Astrocyte (in vitro differentiated cells and primary cell): ENCODE measurements around the gene STK32B. TPM values are rescaled to one million over a fixed set of nuclear protein-coding genes. Genes with fewer than 3 reads are reported as not detected.
"Not testable (repeated sequence)": the region's sequence is repeated elsewhere in the genome, so short reads cannot be mapped to it uniquely, and the experiment has no call there.

Experiments used
- DNase-seq: peaks from one replicate; pipeline ENCODE4 v3.0.0-alpha.2; 2010; ENCODE audit warnings: low read depth
- FAIRE-seq: peaks from 2 replicates; lab custom pipeline; 2011; peaks lifted over from hg19 to GRCh38; lab: Jason Lieb, UNC
- H2AFZ ChIP-seq: 2 replicates; pipeline ENCODE4 v1.6.0; 2012; ENCODE audit warnings: low read depth, low read length, inconsistent platforms
- H3K27ac ChIP-seq: 2 replicates; pipeline ENCODE4 v1.5.1; 2011; ENCODE audit warnings: low read depth, low read length, inconsistent platforms
- H3K27me3 ChIP-seq: 2 replicates; pipeline ENCODE4 v1.6.0; 2011; ENCODE audit warnings: low read length, inconsistent platforms; ENCODE audit not compliant: insufficient read depth
- H3K36me3 ChIP-seq: 2 replicates; pipeline ENCODE4 v1.5.1; 2011; ENCODE audit warnings: low read length, inconsistent platforms; ENCODE audit not compliant: insufficient read depth
- H3K4me1 ChIP-seq: 2 replicates; pipeline ENCODE4 v1.5.1; 2011; ENCODE audit warnings: low read length, inconsistent platforms; ENCODE audit not compliant: insufficient read depth
- H3K4me2 ChIP-seq: 2 replicates; pipeline ENCODE4 v1.6.0; 2012; ENCODE audit warnings: low read length, inconsistent platforms
- H3K4me3 ChIP-seq: 2 replicates; pipeline ENCODE4 v1.5.1; 2011; ENCODE audit warnings: low read depth, mild to moderate bottlenecking, low read length, inconsistent platforms; ENCODE audit not compliant: insufficient read depth
- H3K79me2 ChIP-seq: 2 replicates; pipeline ENCODE4 v1.6.0; 2012; ENCODE audit warnings: mild to moderate bottlenecking, low read length, inconsistent platforms; ENCODE audit not compliant: insufficient read depth
- H3K9ac ChIP-seq: 2 replicates; pipeline ENCODE4 v1.6.0; 2012; ENCODE audit warnings: mild to moderate bottlenecking, low read length, inconsistent platforms
- H3K9me3 ChIP-seq: 2 replicates; pipeline ENCODE4 v1.5.1; 2012; ENCODE audit warnings: low read depth, mild to moderate bottlenecking, low read length, inconsistent platforms; ENCODE audit not compliant: insufficient read depth
- H4K20me1 ChIP-seq: 2 replicates; pipeline ENCODE4 v1.6.0; 2012; ENCODE audit warnings: low read length, inconsistent platforms; ENCODE audit not compliant: insufficient read depth
- H3K27ac Mint-ChIP-seq: one replicate; pipeline ENCODE4 v1.8.0; 2021; ENCODE audit warnings: mild to moderate bottlenecking, mixed read lengths; ENCODE audit not compliant: unreplicated experiment
- H3K27me3 Mint-ChIP-seq: one replicate; pipeline ENCODE4 v1.8.0; 2021; ENCODE audit warnings: low read depth, mixed read lengths; ENCODE audit not compliant: unreplicated experiment
- H3K36me3 Mint-ChIP-seq: one replicate; pipeline ENCODE4 v1.8.0; 2021; ENCODE audit warnings: low read depth, mixed read lengths; ENCODE audit not compliant: unreplicated experiment
- H3K4me1 Mint-ChIP-seq: one replicate; pipeline ENCODE4 v1.8.0; 2021; ENCODE audit warnings: low read depth, mixed read lengths; ENCODE audit not compliant: unreplicated experiment
- H3K4me3 Mint-ChIP-seq: one replicate; pipeline ENCODE4 v1.8.0; 2021; ENCODE audit warnings: mild to moderate bottlenecking, moderate library complexity, mixed read lengths; ENCODE audit not compliant: unreplicated experiment
- H3K9me3 Mint-ChIP-seq: one replicate; pipeline ENCODE4 v1.8.0; 2021; ENCODE audit warnings: mild to moderate bottlenecking, mixed read lengths; ENCODE audit not compliant: unreplicated experiment
- CTCF ChIP-seq: IDR thresholded peaks from 2 replicates; pipeline ENCODE4 v1.5.1; 2011; ENCODE audit warnings: low read depth, mild to moderate bottlenecking, inconsistent platforms, low read length, moderate library complexity; ENCODE audit not compliant: insufficient read depth
- EZH2 ChIP-seq: IDR thresholded peaks from 2 replicates; pipeline ENCODE4 v1.6.1; 2012; ENCODE audit warnings: mild to moderate bottlenecking, low read length, inconsistent platforms; ENCODE audit not compliant: insufficient read depth
- total RNA-seq: library from RNA; stranded (reverse); gene quantifications from 2 replicates; pipeline ENCODE4 v1.2.1, GENCODE V29; 2021

STK32B gene
- total RNA-seq, 1 donor from 2014 or later: 2.9 TPM

GRCh38 chr4:5003918-5004317 lies 47.4 kb upstream of the STK32B start:
- no peaks in the 10 kb centered on the region for H3K36me3 Mint-ChIP-seq

GRCh38 chr4:5004496-5004895 lies 46.8 kb upstream of the STK32B start:
- Mint-ChIP-seq H3K27ac (no peak overlapping the region), H3K9me3 (peaks cover 3% of the 10 kb centered on the region), H3K27me3 (peaks cover 28% of the 10 kb centered on the region), H3K4me1 (no peaks in the 10 kb centered on the region), H3K4me3 (no peak overlapping the region), H3K36me3 (no peaks in the 10 kb centered on the region)
- TF ChIP-seq EZH2: no peak
- TF ChIP-seq CTCF: no peak
- no peak overlapping the region for H3K9ac ChIP-seq
- no peak overlapping the region for H3K4me3 ChIP-seq
- no peak overlapping the region for H3K4me2 ChIP-seq
- no peaks in the 10 kb centered on the region for H3K79me2 ChIP-seq
- H3K36me3 ChIP-seq: no peaks in the 10 kb centered on the region
- no peak for FAIRE-seq
- no peak for DNase-seq
- H3K4me1 ChIP-seq: no peaks in the 10 kb centered on the region
- no peak overlapping the region for H3K27ac ChIP-seq
- H3K9me3 ChIP-seq: no peaks in the 10 kb centered on the region
- H2AFZ ChIP-seq: no peak overlapping the region
- H3K27me3 ChIP-seq: peaks cover 15% of the 10 kb centered on the region
- no peaks in the 10 kb centered on the region for H4K20me1 ChIP-seq

More at GRCh38 chr4:5003918-5004317, 47.4 kb upstream of the STK32B start:
- Mint-ChIP-seq H3K4me1 (no peaks in the 10 kb centered on the region), H3K27me3 (peaks cover 28% of the 10 kb centered on the region), H3K27ac (no peak overlapping the region), H3K9me3 (peaks cover 3% of the 10 kb centered on the region), H3K4me3 (no peak overlapping the region)
- Histone ChIP-seq H3K4me2 (no peak overlapping the region), H3K9me3 (no peaks in the 10 kb centered on the region), H4K20me1 (no peaks in the 10 kb centered on the region), H3K79me2 (no peaks in the 10 kb centered on the region), H3K27ac (no peak overlapping the region), H3K27me3 (peaks cover 15% of the 10 kb centered on the region), H3K4me1 (no peaks in the 10 kb centered on the region), H3K4me3 (no peak overlapping the region), H3K36me3 (no peaks in the 10 kb centered on the region), H3K9ac (no peak overlapping the region), H2AFZ (no peak overlapping the region)
- FAIRE-seq (no peak), DNase-seq (no peak)
- TF ChIP-seq EZH2 (no peak), CTCF (no peak)

- H3K4me1 Mint-ChIP-seq, H3K36me3 ChIP-seq, H3K9me3 ChIP-seq, H2AFZ ChIP-seq, H3K9me3 Mint-ChIP-seq, H3K4me2 ChIP-seq, DNase-seq, FAIRE-seq, H3K36me3 Mint-ChIP-seq, H3K4me3 ChIP-seq, H3K79me2 ChIP-seq, H3K4me1 ChIP-seq, H3K27ac ChIP-seq, H4K20me1 ChIP-seq, H3K27ac Mint-ChIP-seq, H3K4me3 Mint-ChIP-seq, H3K9ac ChIP-seq: not testable (repeated sequence)
- peaks cover 17% of the 10 kb centered on the region for H3K27me3 ChIP-seq
- peaks cover 34% of the 10 kb centered on the region for H3K27me3 Mint-ChIP-seq
Measured at GRCh38 chr4:5006932-5007331, 44.3 kb upstream of the STK32B start.
